Smooth muscle cell (in vitro differentiated cells): ENCODE data around the gene ACTL10. TPM values are rescaled to one million over a fixed set of nuclear protein-coding genes. Genes with fewer than 3 reads are reported as not detected.

Experiments used
- DNase-seq: peaks from one replicate; lab custom pipeline; 2025; ENCODE audit not compliant: unreplicated experiment; lab: John Stamatoyannopoulos, UW
- H2AFZ ChIP-seq: fragments of 200-600 bp; sonication (generic); 2 replicates; pipeline ENCODE4 v1.6.0; 2016; ENCODE audit warnings: antibody characterized with exemption, low read depth, mild to moderate bottlenecking
- H3F3A ChIP-seq: fragments of 200-600 bp; sonication (generic); 2 replicates; pipeline ENCODE4 v1.6.0; 2017; ENCODE audit warnings: antibody characterized with exemption, low read depth
- H3K27ac ChIP-seq: fragments of 200-600 bp; sonication (generic); 2 replicates; pipeline ENCODE4 v1.5.1; 2016; ENCODE audit warnings: low read depth, mild to moderate bottlenecking
- H3K27me3 ChIP-seq: fragments of 200-600 bp; sonication (generic); 2 replicates; pipeline ENCODE4 v1.6.1; 2016; ENCODE audit warnings: low read depth, mild to moderate bottlenecking
- H3K36me3 ChIP-seq: fragments of 200-600 bp; sonication (generic); 2 replicates; pipeline ENCODE4 v1.5.1; 2016; ENCODE audit warnings: low read depth
- H3K4me1 ChIP-seq: fragments of 200-600 bp; sonication (generic); 2 replicates; pipeline ENCODE4 v1.5.1; 2016; ENCODE audit warnings: low read depth
- H3K4me2 ChIP-seq: fragments of 200-600 bp; sonication (generic); 2 replicates; pipeline ENCODE4 v1.6.0; 2016; ENCODE audit warnings: mild to moderate bottlenecking
- H3K4me3 ChIP-seq: fragments of 200-600 bp; sonication (generic); 2 replicates; pipeline ENCODE4 v1.5.1; 2016; ENCODE audit warnings: mild to moderate bottlenecking
- H3K79me2 ChIP-seq: fragments of 200-600 bp; sonication (generic); 2 replicates; pipeline ENCODE4 v1.6.0; 2016; ENCODE audit warnings: low read depth, mild to moderate bottlenecking
- H3K9ac ChIP-seq: fragments of 200-600 bp; sonication (generic); 2 replicates; pipeline ENCODE4 v1.6.0; 2016; ENCODE audit warnings: low read depth
- H3K9me3 ChIP-seq: fragments of 200-600 bp; sonication (generic); replicated peaks from 2 replicates; pipeline ENCODE4 v1.5.1; 2016; ENCODE audit warnings: low read depth
- H4K20me1 ChIP-seq: fragments of 200-600 bp; sonication (generic); 2 replicates; pipeline ENCODE4 v1.6.0; 2016; ENCODE audit warnings: low read depth
- WGBS: methylation state at CpG from one replicate; pipeline ENCODE4 v1.1.7; 2016; ENCODE audit warnings: low lambda C conversion rate; 5-methylcytosine and 5-hydroxymethylcytosine counted together
- polyA plus RNA-seq: library from polyadenylated mRNA; unstranded; fragments of >200 nt; fragmentation: Nextera tagmentation; extraction: Ambion mirVana; gene quantifications from 2 replicates; pipeline ENCODE4 v1.2.1, GENCODE V29; 2016
- total RNA-seq: library from RNA; depleted of rRNA; stranded (reverse); fragments of >200 nt; gene quantifications from 2 replicates; pipeline ENCODE4 v1.2.3, GENCODE V29; 2014
- TF ChIP-seq, protein P1 (sequence below): fragments of 200-600 bp; sonication (generic); IDR thresholded peaks from 2 replicates; pipeline ENCODE4 v1.5.1; 2017; ENCODE audit warnings: borderline replicate concordance, mild to moderate bottlenecking, antibody characterized with exemption; ENCODE audit not compliant: insufficient read depth, poor library complexity, severe bottlenecking

Gene ACTL10
- total and polyA plus RNA-seq, 2 experiments from 2014 or later, result 0.04 to 0.49 TPM

GRCh38 chr20:33686984-33687366 is 20.2 kb downstream of the ACTL10 start:
- peak overlapping the region; percentile 65 for H3K27ac ChIP-seq
- no peaks in the 10 kb centered on the region for H4K20me1 ChIP-seq
- H3K9me3 ChIP-seq, result no peaks in the 10 kb centered on the region
- TF ChIP-seq, protein P1, sequence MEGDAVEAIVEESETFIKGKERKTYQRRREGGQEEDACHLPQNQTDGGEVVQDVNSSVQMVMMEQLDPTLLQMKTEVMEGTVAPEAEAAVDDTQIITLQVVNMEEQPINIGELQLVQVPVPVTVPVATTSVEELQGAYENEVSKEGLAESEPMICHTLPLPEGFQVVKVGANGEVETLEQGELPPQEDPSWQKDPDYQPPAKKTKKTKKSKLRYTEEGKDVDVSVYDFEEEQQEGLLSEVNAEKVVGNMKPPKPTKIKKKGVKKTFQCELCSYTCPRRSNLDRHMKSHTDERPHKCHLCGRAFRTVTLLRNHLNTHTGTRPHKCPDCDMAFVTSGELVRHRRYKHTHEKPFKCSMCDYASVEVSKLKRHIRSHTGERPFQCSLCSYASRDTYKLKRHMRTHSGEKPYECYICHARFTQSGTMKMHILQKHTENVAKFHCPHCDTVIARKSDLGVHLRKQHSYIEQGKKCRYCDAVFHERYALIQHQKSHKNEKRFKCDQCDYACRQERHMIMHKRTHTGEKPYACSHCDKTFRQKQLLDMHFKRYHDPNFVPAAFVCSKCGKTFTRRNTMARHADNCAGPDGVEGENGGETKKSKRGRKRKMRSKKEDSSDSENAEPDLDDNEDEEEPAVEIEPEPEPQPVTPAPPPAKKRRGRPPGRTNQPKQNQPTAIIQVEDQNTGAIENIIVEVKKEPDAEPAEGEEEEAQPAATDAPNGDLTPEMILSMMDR, result no peak
- 82% methylated on average over 14 of the region's 14 CpGs for WGBS
- peak overlapping the region; percentile 52 for H3K4me3 ChIP-seq
- no peak overlapping the region for H3K9ac ChIP-seq
- H3F3A ChIP-seq, result peaks cover 27% of the 10 kb centered on the region
- H2AFZ ChIP-seq, result peak overlapping the region; percentile 83
- H3K4me1 ChIP-seq, result peaks cover 3% of the 10 kb centered on the region
- peak overlapping the region; percentile 87 for H3K4me2 ChIP-seq
- H3K36me3 ChIP-seq, result no peaks in the 10 kb centered on the region
- peaks cover 8% of the 10 kb centered on the region for H3K79me2 ChIP-seq
- DNase-seq, result no peak
- H3K27me3 ChIP-seq, result no peaks in the 10 kb centered on the region

- WGBS, result 65% methylated on average over 8 of the region's 8 CpGs
- peaks cover 3% of the 10 kb centered on the region for H3K4me1 ChIP-seq
- H3K9me3 ChIP-seq, result no peaks in the 10 kb centered on the region
- no peaks in the 10 kb centered on the region for H4K20me1 ChIP-seq
- H3F3A ChIP-seq, result peaks cover 27% of the 10 kb centered on the region
- H3K79me2 ChIP-seq, result peaks cover 8% of the 10 kb centered on the region
- H3K4me3 ChIP-seq, result no peak overlapping the region
- no peak overlapping the region for H2AFZ ChIP-seq
- TF ChIP-seq, protein P1, result no peak
- H3K27ac ChIP-seq, result peak overlapping the region; percentile 65
- no peaks in the 10 kb centered on the region for H3K36me3 ChIP-seq
- H3K9ac ChIP-seq, result peak overlapping the region; percentile 8
- no peak for DNase-seq
- no peak overlapping the region for H3K4me2 ChIP-seq
- no peaks in the 10 kb centered on the region for H3K27me3 ChIP-seq
Measured at GRCh38 chr20:33687370-33687915, 20.7 kb downstream of the ACTL10 start.

GRCh38 chr20:33687993-33688937 is 21.5 kb downstream of the ACTL10 start:
- no peak overlapping the region for H3K4me2 ChIP-seq
- 94% methylated on average over 3 of the region's 3 CpGs for WGBS
- DNase-seq, result no peak
- H3K27me3 ChIP-seq, result no peaks in the 10 kb centered on the region
- no peaks in the 10 kb centered on the region for H4K20me1 ChIP-seq
- H3K79me2 ChIP-seq, result peaks cover 8% of the 10 kb centered on the region
- peaks cover 3% of the 10 kb centered on the region for H3K4me1 ChIP-seq
- TF ChIP-seq, protein P1, result no peak
- peak overlapping the region; percentile 65 for H3K27ac ChIP-seq
- no peak overlapping the region for H2AFZ ChIP-seq
- no peak overlapping the region for H3K4me3 ChIP-seq
- H3K9ac ChIP-seq, result peak overlapping the region; percentile 8
- H3K36me3 ChIP-seq, result no peaks in the 10 kb centered on the region
- peaks cover 27% of the 10 kb centered on the region for H3F3A ChIP-seq
- H3K9me3 ChIP-seq, result no peaks in the 10 kb centered on the region
